Measurements from ENCODE around the gene SLFN11. TPM values are rescaled to one million over a fixed set of nuclear protein-coding genes. Genes with fewer than 3 reads are reported as not detected.

SLFN11 gene
- total and polyA plus RNA-seq, 2 donors (not counting 1 experiment from before 2014, with no cell fraction given) = 63.6 to 74.1 TPM

GRCh38 chr17:35345445-35345925 lies 27.9 kb downstream of the SLFN11 start:
- Histone ChIP-seq H3K9me3 (ENCODE audit: control insufficient read depth, insufficient read depth, low read depth, low read length) (no peaks in the 10 kb centered on the region), H3K36me3 (ENCODE audit: control insufficient read depth, insufficient read depth, low read length) (no peaks in the 10 kb centered on the region), H2AFZ (ENCODE audit: low read length) (peak overlapping the region; percentile 73), H3K9ac (ENCODE audit: insufficient read depth, low read length) (no peak overlapping the region), H3K27ac (ENCODE audit: insufficient read depth, low read length) (peak overlapping the region; percentile 26), H3K4me2 (ENCODE audit: extremely low read depth, insufficient read depth, low read length) (peak overlapping the region; percentile 83), H3K27me3 (ENCODE audit: control insufficient read depth, insufficient read depth, low read length) (no peaks in the 10 kb centered on the region), H3K4me3 (replicated peaks in 1 of 4; ENCODE audit: control extremely low read depth in 1 of 4, insufficient read depth in 1 of 4, low read depth in 3 of 4, low read length in 4 of 4) (peak overlapping the region; percentile 5 to 53 (median 32)), H3K79me2 (ENCODE audit: control insufficient read depth, insufficient read depth, low read length) (no peaks in the 10 kb centered on the region), H4K20me1 (ENCODE audit: control insufficient read depth, extremely low read depth, insufficient read depth, low read length) (no peaks in the 10 kb centered on the region), H3K4me1 (ENCODE audit: control insufficient read depth, extremely low read depth, insufficient read depth, low read length) (peaks cover 2% of the 10 kb centered on the region)
- no peak for DNase-seq (ENCODE audit: low read depth in 2 of 2)
- TF ChIP-seq CTCF (conservative IDR thresholded peaks at IDR 0.05 in 1 of 2, IDR thresholded peaks at IDR 0.05 in 1 of 2; ENCODE audit: low read depth in 1 of 2, low read length in 2 of 2) (no peak), EZH2 (IDR thresholded peaks at IDR 0.05; ENCODE audit: low read length, missing control alignments) (no peak)

GRCh38 chr17:35344262-35344661 lies 29.2 kb downstream of the SLFN11 start:
- peaks cover 2% of the 10 kb centered on the region for H3K4me1 ChIP-seq (ENCODE audit: control insufficient read depth, extremely low read depth, insufficient read depth, low read length)
- no peaks in the 10 kb centered on the region for H3K79me2 ChIP-seq (ENCODE audit: control insufficient read depth, insufficient read depth, low read length)
- H3K9me3 ChIP-seq (ENCODE audit: control insufficient read depth, insufficient read depth, low read depth, low read length) = no peaks in the 10 kb centered on the region
- H3K27ac ChIP-seq (ENCODE audit: insufficient read depth, low read length) = no peak overlapping the region
- TF ChIP-seq CTCF (conservative IDR thresholded peaks at IDR 0.05 in 1 of 2, IDR thresholded peaks at IDR 0.05 in 1 of 2; ENCODE audit: low read depth in 1 of 2, low read length in 2 of 2) (no peak), EZH2 (IDR thresholded peaks at IDR 0.05; ENCODE audit: low read length, missing control alignments) (no peak)
- DNase-seq (ENCODE audit: low read depth in 2 of 2) = no peak
- no peak overlapping the region for H2AFZ ChIP-seq (ENCODE audit: low read length)
- no peaks in the 10 kb centered on the region for H4K20me1 ChIP-seq (ENCODE audit: control insufficient read depth, extremely low read depth, insufficient read depth, low read length)
- no peaks in the 10 kb centered on the region for H3K36me3 ChIP-seq (ENCODE audit: control insufficient read depth, insufficient read depth, low read length)
- no peak overlapping the region for H3K9ac ChIP-seq (ENCODE audit: insufficient read depth, low read length)
- H3K4me3 ChIP-seq (replicated peaks in 1 of 4; ENCODE audit: control extremely low read depth in 1 of 4, insufficient read depth in 1 of 4, low read depth in 3 of 4, low read length in 4 of 4) = no peak overlapping the region
- H3K27me3 ChIP-seq (ENCODE audit: control insufficient read depth, insufficient read depth, low read length) = no peaks in the 10 kb centered on the region
- H3K4me2 ChIP-seq (ENCODE audit: extremely low read depth, insufficient read depth, low read length) = no peak overlapping the region

- Histone ChIP-seq H3K36me3 (ENCODE audit: control insufficient read depth, insufficient read depth, low read length) (no peaks in the 10 kb centered on the region), H3K4me3 (replicated peaks in 1 of 4; ENCODE audit: control extremely low read depth in 1 of 4, insufficient read depth in 1 of 4, low read depth in 3 of 4, low read length in 4 of 4) (no peak overlapping the region), H3K27me3 (ENCODE audit: control insufficient read depth, insufficient read depth, low read length) (no peaks in the 10 kb centered on the region), H3K9ac (ENCODE audit: insufficient read depth, low read length) (no peak overlapping the region), H3K4me2 (ENCODE audit: extremely low read depth, insufficient read depth, low read length) (no peak overlapping the region), H3K79me2 (ENCODE audit: control insufficient read depth, insufficient read depth, low read length) (no peaks in the 10 kb centered on the region), H4K20me1 (ENCODE audit: control insufficient read depth, extremely low read depth, insufficient read depth, low read length) (no peaks in the 10 kb centered on the region), H3K4me1 (ENCODE audit: control insufficient read depth, extremely low read depth, insufficient read depth, low read length) (peaks cover 2% of the 10 kb centered on the region), H3K9me3 (ENCODE audit: control insufficient read depth, insufficient read depth, low read depth, low read length) (no peaks in the 10 kb centered on the region), H3K27ac (ENCODE audit: insufficient read depth, low read length) (no peak overlapping the region), H2AFZ (ENCODE audit: low read length) (no peak overlapping the region)
- DNase-seq (ENCODE audit: low read depth in 2 of 2) = no peak
- TF ChIP-seq EZH2 (IDR thresholded peaks at IDR 0.05; ENCODE audit: low read length, missing control alignments) = no peak
These were observed 31.1 kb downstream of the SLFN11 start for GRCh38 chr17:35342276-35342675.
